OCI-LY7 (cell line): ENCODE data around the gene DDA1. TPM values are rescaled to one million over a fixed set of nuclear protein-coding genes. Genes with fewer than 3 reads are reported as not detected.

ENCODE experiments used
- BruUV-seq: library from RNA; stranded (reverse); fragments of 400-500 nt; replicated peaks from 2 replicates; lab custom pipeline; 2021; lab: Mats Ljungman, UMichigan
- CTCF ChIA-PET: fragments of 300-600 bp; sonication (Branson Sonifier 250); formaldehyde crosslinking; loops from one replicate; lab custom pipeline; 2022; ENCODE audit warnings: antibody characterized with exemption; ENCODE audit not compliant: unreplicated experiment; lab: Charles Lee
- POLR2A ChIA-PET: fragments of 300-600 bp; sonication (Branson Sonifier 250); formaldehyde crosslinking; loops from one replicate; lab custom pipeline; 2022; ENCODE audit warnings: antibody characterized with exemption; lab: Charles Lee
- DNase-seq: peaks from one replicate; pipeline ENCODE4 v3.0.0-alpha.2; 2015; ENCODE audit warnings: low spot score
- H2AFZ ChIP-seq: fragments of 200-600 bp; sonication (generic), shearing (Covaris generic); 2 replicates; pipeline ENCODE4 v1.6.1; 2014; ENCODE audit warnings: mild to moderate bottlenecking, antibody characterized with exemption, low read length, moderate library complexity
- H3K27ac ChIP-seq: fragments of 200-600 bp; sonication (generic); 2 replicates; pipeline ENCODE4 v1.5.1; 2014; ENCODE audit warnings: mixed run types, low read depth, mild to moderate bottlenecking, moderate library complexity, low read length, inconsistent platforms; ENCODE audit not compliant: poor library complexity, severe bottlenecking
- H3K36me3 ChIP-seq: fragments of 200-600 bp; sonication (generic); 2 replicates; pipeline ENCODE4 v1.6.1; 2014; ENCODE audit warnings: mild to moderate bottlenecking, antibody characterized with exemption, low read length, moderate library complexity, mixed read lengths; ENCODE audit not compliant: insufficient read depth
- H3K4me1 ChIP-seq: fragments of 200-600 bp; sonication (generic); 2 replicates; pipeline ENCODE4 v1.5.1; 2014; ENCODE audit warnings: mild to moderate bottlenecking, low read length; ENCODE audit not compliant: insufficient read depth, poor library complexity, severe bottlenecking
- H3K4me2 ChIP-seq: fragments of 200-600 bp; sonication (generic); 2 replicates; pipeline ENCODE4 v1.6.1; 2014; ENCODE audit warnings: mild to moderate bottlenecking, low read length
- H3K4me3 ChIP-seq: fragments of 200-600 bp; sonication (generic); 2 replicates; pipeline ENCODE4 v1.5.1; 2014; ENCODE audit warnings: mild to moderate bottlenecking, low read depth, low read length; ENCODE audit not compliant: poor library complexity, severe bottlenecking
- H3K79me2 ChIP-seq: fragments of 200-600 bp; sonication (generic); 2 replicates; pipeline ENCODE4 v1.6.1; 2016; ENCODE audit warnings: low read depth, mild to moderate bottlenecking, low read length, moderate library complexity, mixed read lengths; ENCODE audit not compliant: insufficient read depth
- H3K9me2 ChIP-seq: fragments of 200-600 bp; sonication (generic); 2 replicates; pipeline ENCODE4 v1.6.1; 2016; ENCODE audit warnings: mild to moderate bottlenecking, low read length, mixed read lengths; ENCODE audit not compliant: insufficient read depth
- H3K9me3 ChIP-seq: fragments of 200-600 bp; sonication (generic); 2 replicates; pipeline ENCODE4 v1.6.1; 2014; ENCODE audit warnings: mild to moderate bottlenecking, mixed run types, low read length, mixed read lengths
- H4K20me1 ChIP-seq: fragments of 200-600 bp; sonication (generic); 2 replicates; pipeline ENCODE4 v1.6.1; 2014; ENCODE audit warnings: mild to moderate bottlenecking, antibody characterized with exemption, low read length, moderate library complexity, mixed read lengths; ENCODE audit not compliant: insufficient read depth
- CTCF ChIP-seq: fragments of 200-600 bp; sonication (generic); conservative IDR thresholded peaks from 2 replicates; pipeline ENCODE4 v1.5.1; 2014; ENCODE audit warnings: mild to moderate bottlenecking, antibody characterized with exemption, low read length, moderate library complexity, mixed read lengths
- EZH2phosphoT487 ChIP-seq: fragments of 200-600 bp; sonication (generic); IDR thresholded peaks from 2 replicates; pipeline ENCODE4 v1.6.1; 2018; ENCODE audit warnings: low read depth, borderline replicate concordance, mild to moderate bottlenecking, mixed run types, antibody characterized with exemption, low read length, moderate library complexity, mixed read lengths
- intact Hi-C: fragments of 100-400 bp; cut with micrococcal nuclease; formaldehyde crosslinking; loops from one replicate; pipeline ENCODE4 v1.10.0; 2022; ENCODE audit not compliant: unreplicated experiment
- total RNA-seq, 2 experiments: library from RNA; depleted of rRNA in 1 of 2; stranded (reverse); fragments of >200 nt in 1 of 2; shearing (Covaris generic) in 1 of 2; gene quantifications; 2 replicates each; pipeline ENCODE4 v1.2.3, GENCODE V29; 2014 to 2022

Gene DDA1
- total RNA-seq, 2 experiments from 2014 or later: 36.6 to 48.8 TPM

- H3K9me3 ChIP-seq: no peaks in the 10 kb centered on the region
- peak overlapping the region; percentile 89 for H3K4me3 ChIP-seq
- H3K4me2 ChIP-seq: peak overlapping the region; percentile 76
- intact Hi-C loops: loop anchor here (5.0 kb wide), 1 partner anchor 446 kb away; the partner anchor contains the start of gene FCHO1
- peak overlapping the region; percentile 90 for H3K27ac ChIP-seq
- POLR2A ChIA-PET: interaction anchor here (0.6 to 0.9 kb wide), 8 partner anchors 13 to 221 kb away, joined by 3 to 6 read pairs (median 4); partner anchors contain the start of gene BABAM1
- H2AFZ ChIP-seq: peak overlapping the region; percentile 50
- DNase-seq: peak; percentile 35
- no peak for TF ChIP-seq CTCF
- no peak for TF ChIP-seq EZH2phosphoT487
- 0 out of 2 replicates have a peak, but pooled peaks cover 5% of the 10 kb centered on the region for H3K36me3 ChIP-seq
- peaks cover 51% of the 10 kb centered on the region for H3K4me1 ChIP-seq
- CTCF ChIA-PET: interaction anchor here (0.8 kb wide), 1 partner anchor 26 kb away, joined by 5 read pairs; no protein-coding TSS in a partner anchor
- no peaks in the 10 kb centered on the region for H3K9me2 ChIP-seq
- TSS peak; percentile 87 for BruUV-seq
- peaks cover 27% of the 10 kb centered on the region for H3K79me2 ChIP-seq
- H4K20me1 ChIP-seq: 0 out of 2 replicates have a peak, but pooled peaks cover 5% of the 10 kb centered on the region
These were observed 3.1 kb upstream of the DDA1 start for GRCh38 chr19:17306285-17306714.

GRCh38 chr19:17307876-17308377 is 1.4 kb upstream of the DDA1 start:
- Histone ChIP-seq H3K4me2 (peak overlapping the region; percentile 76; the same call in 1 of the 2 replicates), H3K36me3 (peaks cover 13% of the 10 kb centered on the region; the same call in 1 of the 2 replicates), H4K20me1 (0 out of 2 replicates have a peak, but pooled peaks cover 5% of the 10 kb centered on the region), H3K9me2 (no peaks in the 10 kb centered on the region), H3K9me3 (no peaks in the 10 kb centered on the region), H3K27ac (peak overlapping the region; percentile 11), H3K79me2 (peaks cover 31% of the 10 kb centered on the region), H3K4me1 (peaks cover 39% of the 10 kb centered on the region), H2AFZ (no peak overlapping the region), H3K4me3 (no peak overlapping the region)
- DNase-seq: no peak
- ChIA-PET POLR2A (interaction anchor here (1.3 to 2.4 kb wide), 2 partner anchors 9 to 25 kb away, joined by 8 to 15 read pairs; no protein-coding TSS in a partner anchor), CTCF (no interaction called here)
- TF ChIP-seq CTCF (no peak), EZH2phosphoT487 (no peak)
- no TSS peak for BruUV-seq
- intact Hi-C loops: loop anchor here (5.0 kb wide), 1 partner anchor 444 kb away; the partner anchor contains the start of gene FCHO1
